Smooth muscle cell (in vitro differentiated cells): Measurements from ENCODE around the gene SPATA1. TPM values are rescaled to one million over a fixed set of nuclear protein-coding genes. Genes with fewer than 3 reads are reported as not detected.

Source experiments
- DNase-seq: peaks from one replicate; lab custom pipeline; 2025; ENCODE audit not compliant: unreplicated experiment; lab: John Stamatoyannopoulos, UW
- H2AFZ ChIP-seq: fragments of 200-600 bp; sonication (generic); 2 replicates; pipeline ENCODE4 v1.6.0; 2016; ENCODE audit warnings: antibody characterized with exemption, low read depth, mild to moderate bottlenecking
- H3F3A ChIP-seq: fragments of 200-600 bp; sonication (generic); 2 replicates; pipeline ENCODE4 v1.6.0; 2017; ENCODE audit warnings: antibody characterized with exemption, low read depth
- H3K27ac ChIP-seq: fragments of 200-600 bp; sonication (generic); 2 replicates; pipeline ENCODE4 v1.5.1; 2016; ENCODE audit warnings: low read depth, mild to moderate bottlenecking
- H3K27me3 ChIP-seq: fragments of 200-600 bp; sonication (generic); 2 replicates; pipeline ENCODE4 v1.6.1; 2016; ENCODE audit warnings: low read depth, mild to moderate bottlenecking
- H3K36me3 ChIP-seq: fragments of 200-600 bp; sonication (generic); 2 replicates; pipeline ENCODE4 v1.5.1; 2016; ENCODE audit warnings: low read depth
- H3K4me1 ChIP-seq: fragments of 200-600 bp; sonication (generic); 2 replicates; pipeline ENCODE4 v1.5.1; 2016; ENCODE audit warnings: low read depth
- H3K4me2 ChIP-seq: fragments of 200-600 bp; sonication (generic); 2 replicates; pipeline ENCODE4 v1.6.0; 2016; ENCODE audit warnings: mild to moderate bottlenecking
- H3K4me3 ChIP-seq: fragments of 200-600 bp; sonication (generic); 2 replicates; pipeline ENCODE4 v1.5.1; 2016; ENCODE audit warnings: mild to moderate bottlenecking
- H3K79me2 ChIP-seq: fragments of 200-600 bp; sonication (generic); 2 replicates; pipeline ENCODE4 v1.6.0; 2016; ENCODE audit warnings: low read depth, mild to moderate bottlenecking
- H3K9ac ChIP-seq: fragments of 200-600 bp; sonication (generic); 2 replicates; pipeline ENCODE4 v1.6.0; 2016; ENCODE audit warnings: low read depth
- H3K9me3 ChIP-seq: fragments of 200-600 bp; sonication (generic); replicated peaks from 2 replicates; pipeline ENCODE4 v1.5.1; 2016; ENCODE audit warnings: low read depth
- H4K20me1 ChIP-seq: fragments of 200-600 bp; sonication (generic); 2 replicates; pipeline ENCODE4 v1.6.0; 2016; ENCODE audit warnings: low read depth
- CTCF ChIP-seq: fragments of 200-600 bp; sonication (generic); IDR thresholded peaks from 2 replicates; pipeline ENCODE4 v1.5.1; 2017; ENCODE audit warnings: borderline replicate concordance, mild to moderate bottlenecking, antibody characterized with exemption; ENCODE audit not compliant: insufficient read depth, poor library complexity, severe bottlenecking
- WGBS: methylation state at CpG from one replicate; pipeline ENCODE4 v1.1.7; 2016; ENCODE audit warnings: low lambda C conversion rate; 5-methylcytosine and 5-hydroxymethylcytosine counted together
- polyA plus RNA-seq: library from polyadenylated mRNA; unstranded; fragments of >200 nt; fragmentation: Nextera tagmentation; extraction: Ambion mirVana; gene quantifications from 2 replicates; pipeline ENCODE4 v1.2.1, GENCODE V29; 2016
- total RNA-seq: library from RNA; depleted of rRNA; stranded (reverse); fragments of >200 nt; gene quantifications from 2 replicates; pipeline ENCODE4 v1.2.3, GENCODE V29; 2014

SPATA1 gene
- total and polyA plus RNA-seq, 2 experiments from 2014 or later, result 0.94 to 2.3 TPM

- no peak for DNase-seq
- Histone ChIP-seq H3K27me3 (no peaks in the 10 kb centered on the region), H4K20me1 (no peaks in the 10 kb centered on the region), H3K9me3 (no peaks in the 10 kb centered on the region), H3K4me1 (no peaks in the 10 kb centered on the region), H2AFZ (no peak overlapping the region), H3K4me2 (no peak overlapping the region), H3K9ac (no peak overlapping the region), H3F3A (no peaks in the 10 kb centered on the region), H3K36me3 (no peaks in the 10 kb centered on the region), H3K27ac (no peak overlapping the region), H3K79me2 (no peaks in the 10 kb centered on the region), H3K4me3 (no peak overlapping the region)
- no peak for TF ChIP-seq CTCF
These were observed 18.4 kb downstream of the SPATA1 start for GRCh38 chr1:84524590-84524989.

DNA sequence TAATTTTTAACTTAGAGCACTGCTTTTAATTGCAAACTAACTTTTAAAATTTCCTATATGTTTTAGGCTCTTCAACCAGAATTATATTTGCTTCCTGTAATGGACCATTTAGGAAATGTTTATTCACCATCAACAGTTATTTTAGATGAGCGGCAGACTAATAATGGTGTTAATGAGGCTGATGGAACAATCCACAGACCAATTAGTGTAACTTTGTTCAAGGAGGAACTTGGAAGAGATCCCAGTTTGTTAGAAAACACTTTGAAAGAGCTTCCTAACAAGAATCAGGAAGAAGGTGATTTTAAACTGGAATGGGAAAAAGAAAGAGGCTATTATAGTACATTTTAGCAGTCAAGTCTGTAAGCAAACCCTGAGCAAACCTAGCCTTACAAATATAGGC is 19.6 kb downstream of the SPATA1 start:
- Histone ChIP-seq H3K4me2 (no peak overlapping the region), H3F3A (no peaks in the 10 kb centered on the region), H3K4me1 (no peaks in the 10 kb centered on the region), H3K9ac (no peak overlapping the region), H3K4me3 (no peak overlapping the region), H2AFZ (no peak overlapping the region), H3K27me3 (no peaks in the 10 kb centered on the region), H4K20me1 (no peaks in the 10 kb centered on the region), H3K79me2 (no peaks in the 10 kb centered on the region), H3K36me3 (no peaks in the 10 kb centered on the region), H3K9me3 (no peaks in the 10 kb centered on the region), H3K27ac (no peak overlapping the region)
- 96% methylated on average over 1 of the region's 1 CpG for WGBS
- no peak for TF ChIP-seq CTCF
- DNase-seq, result no peak

DNA sequence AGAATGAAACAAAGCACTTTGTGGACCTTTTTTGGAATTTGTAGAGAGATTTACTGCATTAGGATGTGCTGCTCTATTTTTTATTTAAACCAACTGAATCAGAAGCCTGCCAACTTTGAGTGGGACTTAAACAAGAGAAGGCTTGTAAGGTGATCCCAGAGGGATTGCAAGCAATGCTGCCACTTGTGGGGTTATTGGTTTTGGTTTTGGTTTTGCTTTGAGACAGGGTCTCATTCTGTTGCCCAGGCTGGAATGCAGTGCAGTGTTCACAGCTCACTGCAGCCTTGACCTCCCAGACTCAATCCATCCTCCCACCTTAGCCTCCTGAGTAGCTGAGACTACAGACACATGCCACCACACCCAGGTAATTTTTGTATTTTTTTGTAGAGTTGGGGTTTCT is 32.4 kb downstream of the SPATA1 start:
- no peak overlapping the region for H3K27ac ChIP-seq
- no peaks in the 10 kb centered on the region for H3K36me3 ChIP-seq
- no peak overlapping the region for H3K4me3 ChIP-seq
- H3F3A ChIP-seq, result peaks cover 9% of the 10 kb centered on the region
- H3K9ac ChIP-seq, result no peak overlapping the region
- H4K20me1 ChIP-seq, result no peaks in the 10 kb centered on the region
- no peak overlapping the region for H2AFZ ChIP-seq
- H3K9me3 ChIP-seq, result no peaks in the 10 kb centered on the region
- no peaks in the 10 kb centered on the region for H3K27me3 ChIP-seq
- H3K4me1 ChIP-seq, result peaks cover 5% of the 10 kb centered on the region
- TF ChIP-seq CTCF, result no peak
- H3K4me2 ChIP-seq, result no peak overlapping the region
- no peak for DNase-seq
- H3K79me2 ChIP-seq, result no peaks in the 10 kb centered on the region

GRCh38 chr1:84539972-84540371 is 33.8 kb downstream of the SPATA1 start:
- no peak overlapping the region for H3K9ac ChIP-seq
- TF ChIP-seq CTCF, result no peak
- no peak overlapping the region for H2AFZ ChIP-seq
- WGBS, result 49% methylated on average over 3 of the region's 3 CpGs
- no peaks in the 10 kb centered on the region for H4K20me1 ChIP-seq
- no peaks in the 10 kb centered on the region for H3K36me3 ChIP-seq
- H3K9me3 ChIP-seq, result no peaks in the 10 kb centered on the region
- DNase-seq, result no peak
- peak overlapping the region; percentile 51 for H3K4me2 ChIP-seq
- H3K79me2 ChIP-seq, result no peaks in the 10 kb centered on the region
- no peaks in the 10 kb centered on the region for H3K27me3 ChIP-seq
- peak overlapping the region; percentile 51 for H3K27ac ChIP-seq
- H3F3A ChIP-seq, result peaks cover 9% of the 10 kb centered on the region
- H3K4me1 ChIP-seq, result peaks cover 5% of the 10 kb centered on the region
- H3K4me3 ChIP-seq, result no peak overlapping the region
